ENCODE results near the gene GOLPH3L. TPM values are rescaled to one million over a fixed set of nuclear protein-coding genes. Genes with fewer than 3 reads are reported as not detected.
"Not testable (repeated sequence)": the region's sequence is repeated elsewhere in the genome, so short reads cannot be mapped to it uniquely, and the experiment has no call there.

Gene GOLPH3L
- total RNA-seq, 1 experiment from 2014 or later, result 9.6 TPM

DNA sequence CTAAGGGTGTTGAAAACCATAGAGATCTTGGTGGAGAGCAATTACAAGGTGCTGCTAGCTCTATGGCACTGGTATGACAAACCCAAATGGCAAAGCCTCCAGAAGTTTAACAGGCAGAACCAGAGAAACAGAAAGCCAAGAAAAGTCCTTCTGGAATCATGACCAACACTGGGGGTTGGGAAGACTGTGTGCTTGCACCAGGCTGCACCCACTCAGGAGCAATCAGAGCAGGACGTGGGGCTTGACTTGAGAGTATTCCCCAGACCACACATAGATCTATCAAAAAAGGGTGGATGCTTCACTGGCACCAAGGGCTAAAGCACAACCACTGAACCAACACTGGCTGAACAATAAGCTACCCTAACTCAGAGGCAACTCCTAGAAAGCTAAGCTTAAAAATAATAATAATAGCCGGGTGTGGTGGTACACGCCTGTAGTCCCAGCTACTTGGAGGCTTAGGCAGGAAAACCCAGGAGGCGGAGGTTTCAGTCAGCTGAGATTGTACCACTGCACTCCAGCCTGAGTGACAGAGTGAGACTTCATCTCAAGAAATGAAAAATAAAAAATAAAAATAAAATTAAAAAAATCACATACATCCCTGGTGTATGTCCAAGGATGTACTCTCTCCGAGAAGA, 47.4 kb downstream of the GOLPH3L start:
- ATAC-seq, result no peak
- DNase-seq, result no peak
- Histone ChIP-seq H2AFZ (ENCODE audit: low read length) (no peak overlapping the region), H3K27ac (ENCODE audit: low read length) (peak overlapping the region; percentile 41), H3K79me2 (ENCODE audit: low read length) (no peaks in the 10 kb centered on the region), H3F3A (ENCODE audit: low read length, unreplicated experiment) (no peaks in the 10 kb centered on the region), H3K27me3 (ENCODE audit: low read length) (no peaks in the 10 kb centered on the region), H3K4me3 (ENCODE audit: low read length) (no peak overlapping the region), H3K36me3 (ENCODE audit: low read depth, low read length) (peaks cover 21% of the 10 kb centered on the region), H3K4me2 (ENCODE audit: low read length) (no peak overlapping the region), H4K20me1 (ENCODE audit: low read length) (no peaks in the 10 kb centered on the region), H3K9me3 (ENCODE audit: low read length) (no peaks in the 10 kb centered on the region), H3K9ac (ENCODE audit: low read length) (no peak overlapping the region), H3K4me1 (ENCODE audit: insufficient read depth, low read length) (peaks cover 7% of the 10 kb centered on the region; the same call in 1 of the 2 replicates), H3K9me2 (replicated peaks; ENCODE audit: low read length) (no peaks in the 10 kb centered on the region)
- ChIA-PET POLR2A (ENCODE audit: unreplicated experiment) (interaction anchor here (1.2 kb wide), 1 partner anchor 20 kb away, joined by 5 read pairs; the partner anchor contains the start of gene ENSA), CTCF (no interaction called here)
- intact Hi-C loops (cut with micrococcal nuclease), result no loop called here
- BruUV-seq (replicated peaks), result no TSS peak
- no peak for TF ChIP-seq EZH2phosphoT487 (IDR thresholded peaks at IDR 0.05; ENCODE audit: borderline replicate concordance, low read length)
- TF ChIP-seq EZH2 (IDR thresholded peaks at IDR 0.05; ENCODE audit: low read length, unreplicated experiment), result no peak
- TF ChIP-seq, protein P1, sequence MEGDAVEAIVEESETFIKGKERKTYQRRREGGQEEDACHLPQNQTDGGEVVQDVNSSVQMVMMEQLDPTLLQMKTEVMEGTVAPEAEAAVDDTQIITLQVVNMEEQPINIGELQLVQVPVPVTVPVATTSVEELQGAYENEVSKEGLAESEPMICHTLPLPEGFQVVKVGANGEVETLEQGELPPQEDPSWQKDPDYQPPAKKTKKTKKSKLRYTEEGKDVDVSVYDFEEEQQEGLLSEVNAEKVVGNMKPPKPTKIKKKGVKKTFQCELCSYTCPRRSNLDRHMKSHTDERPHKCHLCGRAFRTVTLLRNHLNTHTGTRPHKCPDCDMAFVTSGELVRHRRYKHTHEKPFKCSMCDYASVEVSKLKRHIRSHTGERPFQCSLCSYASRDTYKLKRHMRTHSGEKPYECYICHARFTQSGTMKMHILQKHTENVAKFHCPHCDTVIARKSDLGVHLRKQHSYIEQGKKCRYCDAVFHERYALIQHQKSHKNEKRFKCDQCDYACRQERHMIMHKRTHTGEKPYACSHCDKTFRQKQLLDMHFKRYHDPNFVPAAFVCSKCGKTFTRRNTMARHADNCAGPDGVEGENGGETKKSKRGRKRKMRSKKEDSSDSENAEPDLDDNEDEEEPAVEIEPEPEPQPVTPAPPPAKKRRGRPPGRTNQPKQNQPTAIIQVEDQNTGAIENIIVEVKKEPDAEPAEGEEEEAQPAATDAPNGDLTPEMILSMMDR (conservative IDR thresholded peaks at IDR 0.05; ENCODE audit: low read depth, low read length), result no peak

DNA sequence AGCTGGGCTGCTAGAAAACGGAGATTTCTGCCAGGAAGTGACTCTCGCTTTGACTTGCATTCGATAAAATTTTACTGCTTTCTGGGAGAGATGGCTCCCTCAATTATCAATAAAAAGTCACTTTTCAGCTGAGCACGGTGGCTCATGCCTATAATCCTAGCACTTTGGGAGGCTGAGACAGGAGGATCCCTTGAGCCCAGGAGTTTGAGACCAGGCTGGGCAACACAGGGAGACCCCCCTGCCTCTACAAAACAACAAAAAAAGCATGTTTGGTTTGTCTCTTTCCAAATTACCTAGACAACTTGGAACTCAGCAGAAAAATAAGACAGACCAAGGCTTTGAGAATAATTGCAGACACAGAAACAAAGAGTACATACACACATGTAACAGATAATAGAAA, 54.7 kb downstream of the GOLPH3L start:
- BruUV-seq (replicated peaks), result no TSS peak

DNA sequence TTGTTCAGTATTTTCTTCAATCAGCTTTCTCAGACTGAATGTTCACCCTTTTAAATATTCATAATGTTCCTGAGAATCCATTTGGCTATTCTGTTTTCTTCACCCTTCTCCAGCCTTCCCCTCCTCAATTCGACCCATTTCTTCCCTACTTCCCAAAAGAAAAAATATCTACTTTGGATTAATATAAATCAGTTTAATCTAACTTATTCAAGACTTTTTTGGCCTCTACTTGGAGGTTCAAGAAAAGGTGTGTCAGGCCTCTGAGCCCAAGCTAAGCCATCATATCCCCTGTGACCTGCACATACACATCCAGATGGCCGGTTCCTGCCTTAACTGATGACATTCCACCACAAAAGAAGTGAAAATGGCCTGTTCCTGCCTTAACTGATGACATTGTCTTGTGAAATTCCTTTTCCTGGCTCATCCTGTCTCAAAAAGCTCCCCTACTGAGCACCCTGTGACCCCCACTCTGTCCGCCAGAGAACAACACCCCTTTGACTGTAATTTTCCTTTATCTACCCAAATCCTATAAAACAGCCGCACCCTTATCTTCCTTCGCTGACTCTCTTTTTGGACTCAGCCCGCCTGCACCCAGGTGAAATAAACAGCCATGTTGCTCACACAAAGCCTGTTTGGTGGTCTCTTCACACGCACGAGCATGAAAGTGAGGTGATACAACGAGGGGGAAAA, 55.7 kb downstream of the GOLPH3L start:
- H3K4me1 ChIP-seq (ENCODE audit: insufficient read depth, low read length); CTCF ChIA-PET; intact Hi-C loops (cut with micrococcal nuclease); ATAC-seq; H3K9me2 ChIP-seq (replicated peaks; ENCODE audit: low read length); H3K4me2 ChIP-seq (ENCODE audit: low read length); H3K36me3 ChIP-seq (ENCODE audit: low read depth, low read length); H3K27ac ChIP-seq (ENCODE audit: low read length); POLR2A ChIA-PET (ENCODE audit: unreplicated experiment); BruUV-seq (replicated peaks); H2AFZ ChIP-seq (ENCODE audit: low read length); H3K9me3 ChIP-seq (ENCODE audit: low read length); DNase-seq; H3F3A ChIP-seq (ENCODE audit: low read length, unreplicated experiment); H3K9ac ChIP-seq (ENCODE audit: low read length); H3K4me3 ChIP-seq (ENCODE audit: low read length); H4K20me1 ChIP-seq (ENCODE audit: low read length); H3K27me3 ChIP-seq (ENCODE audit: low read length); H3K79me2 ChIP-seq (ENCODE audit: low read length): not testable (repeated sequence)

More for the DNA sequence above, 54.7 kb downstream of the GOLPH3L start:
- ChIA-PET CTCF (no interaction called here), POLR2A (ENCODE audit: unreplicated experiment) (no interaction called here)
- no peak overlapping the region for H3K4me2 ChIP-seq (ENCODE audit: low read length)
- no peak for ATAC-seq
- no peaks in the 10 kb centered on the region for H3K9me3 ChIP-seq (ENCODE audit: low read length)
- H3F3A ChIP-seq (ENCODE audit: low read length, unreplicated experiment), result no peaks in the 10 kb centered on the region
- no peaks in the 10 kb centered on the region for H3K9me2 ChIP-seq (replicated peaks; ENCODE audit: low read length)
- H2AFZ ChIP-seq (ENCODE audit: low read length), result no peak overlapping the region
- no peak for DNase-seq
- no peak overlapping the region for H3K27ac ChIP-seq (ENCODE audit: low read length)
- no peaks in the 10 kb centered on the region for H3K4me1 ChIP-seq (ENCODE audit: insufficient read depth, low read length)
- H3K4me3 ChIP-seq (ENCODE audit: low read length), result no peak overlapping the region
- no peaks in the 10 kb centered on the region for H3K79me2 ChIP-seq (ENCODE audit: low read length)
- TF ChIP-seq EZH2phosphoT487 (IDR thresholded peaks at IDR 0.05; ENCODE audit: borderline replicate concordance, low read length) (no peak), EZH2 (IDR thresholded peaks at IDR 0.05; ENCODE audit: low read length, unreplicated experiment) (no peak)
- TF ChIP-seq, protein P1 (conservative IDR thresholded peaks at IDR 0.05; ENCODE audit: low read depth, low read length), result no peak
- H3K27me3 ChIP-seq (ENCODE audit: low read length), result no peaks in the 10 kb centered on the region
- no peak overlapping the region for H3K9ac ChIP-seq (ENCODE audit: low read length)
- H3K36me3 ChIP-seq (ENCODE audit: low read depth, low read length), result 0 out of 2 replicates have a peak, but pooled peaks cover 3% of the 10 kb centered on the region
- H4K20me1 ChIP-seq (ENCODE audit: low read length), result no peaks in the 10 kb centered on the region
- intact Hi-C loops (cut with micrococcal nuclease), result no loop called here

DNA sequence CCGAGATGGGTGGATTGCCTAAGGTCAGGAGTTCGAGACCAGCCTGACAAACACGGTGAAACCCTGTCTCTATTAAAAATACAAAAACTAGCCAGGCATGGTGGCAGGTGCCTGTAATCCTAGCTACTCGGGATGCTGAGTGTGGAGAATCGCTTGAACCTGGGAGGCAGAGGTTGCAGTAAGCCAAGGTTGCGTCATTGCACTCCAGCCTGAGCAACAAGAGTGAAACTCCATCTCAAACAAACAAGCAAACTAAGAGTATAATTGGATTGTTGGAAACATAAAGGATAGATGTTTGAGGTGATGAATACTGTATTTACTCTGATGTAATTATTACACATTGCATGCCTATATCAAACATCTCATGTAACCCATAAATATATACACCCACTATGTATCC, 58.5 kb downstream of the GOLPH3L start:
- CTCF ChIA-PET; ATAC-seq; H3K4me2 ChIP-seq (ENCODE audit: low read length); POLR2A ChIA-PET (ENCODE audit: unreplicated experiment); H3K27me3 ChIP-seq (ENCODE audit: low read length); BruUV-seq (replicated peaks); H3K79me2 ChIP-seq (ENCODE audit: low read length); H3F3A ChIP-seq (ENCODE audit: low read length, unreplicated experiment); H3K36me3 ChIP-seq (ENCODE audit: low read depth, low read length); H3K4me3 ChIP-seq (ENCODE audit: low read length); H3K9me2 ChIP-seq (replicated peaks; ENCODE audit: low read length); H3K9me3 ChIP-seq (ENCODE audit: low read length); H2AFZ ChIP-seq (ENCODE audit: low read length); H3K27ac ChIP-seq (ENCODE audit: low read length); H3K9ac ChIP-seq (ENCODE audit: low read length); H3K4me1 ChIP-seq (ENCODE audit: insufficient read depth, low read length); intact Hi-C loops (cut with micrococcal nuclease); DNase-seq; H4K20me1 ChIP-seq (ENCODE audit: low read length): not testable (repeated sequence)

All from PC-3 (cell line).